GM12873 (cell line): ENCODE measurements around the gene ARMC10.

Source experiments
- TF ChIP-seq, protein P1 (sequence below): IDR thresholded peaks from 2 replicates; pipeline ENCODE4 v1.5.1; 2012; ENCODE audit warnings: low read depth, mild to moderate bottlenecking, moderate library complexity, low read length, control low read depth; ENCODE audit not compliant: insufficient read depth; ENCODE audit errors: missing control alignments

ARMC10 gene

DNA sequence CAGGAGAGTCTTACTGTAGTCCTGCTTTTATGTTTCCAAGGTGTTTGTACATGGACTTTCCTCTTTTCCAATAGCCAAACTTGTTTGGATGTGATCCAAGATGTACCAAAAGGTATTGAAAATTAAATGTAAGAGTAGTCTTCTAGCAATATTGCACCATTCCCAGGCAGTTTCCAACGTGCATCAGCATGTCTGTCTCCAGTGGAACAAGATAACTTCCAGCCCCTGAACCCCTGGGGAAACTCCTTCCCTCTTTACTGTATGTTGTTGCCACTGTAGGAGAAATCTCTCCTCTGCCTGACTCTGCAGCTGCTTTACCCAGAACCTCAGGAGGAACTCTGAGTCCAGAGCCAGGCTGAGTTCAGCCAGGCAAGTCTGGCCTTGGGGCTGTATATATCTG, 18.5 kb downstream of the ARMC10 start:
- TF ChIP-seq, protein P1, sequence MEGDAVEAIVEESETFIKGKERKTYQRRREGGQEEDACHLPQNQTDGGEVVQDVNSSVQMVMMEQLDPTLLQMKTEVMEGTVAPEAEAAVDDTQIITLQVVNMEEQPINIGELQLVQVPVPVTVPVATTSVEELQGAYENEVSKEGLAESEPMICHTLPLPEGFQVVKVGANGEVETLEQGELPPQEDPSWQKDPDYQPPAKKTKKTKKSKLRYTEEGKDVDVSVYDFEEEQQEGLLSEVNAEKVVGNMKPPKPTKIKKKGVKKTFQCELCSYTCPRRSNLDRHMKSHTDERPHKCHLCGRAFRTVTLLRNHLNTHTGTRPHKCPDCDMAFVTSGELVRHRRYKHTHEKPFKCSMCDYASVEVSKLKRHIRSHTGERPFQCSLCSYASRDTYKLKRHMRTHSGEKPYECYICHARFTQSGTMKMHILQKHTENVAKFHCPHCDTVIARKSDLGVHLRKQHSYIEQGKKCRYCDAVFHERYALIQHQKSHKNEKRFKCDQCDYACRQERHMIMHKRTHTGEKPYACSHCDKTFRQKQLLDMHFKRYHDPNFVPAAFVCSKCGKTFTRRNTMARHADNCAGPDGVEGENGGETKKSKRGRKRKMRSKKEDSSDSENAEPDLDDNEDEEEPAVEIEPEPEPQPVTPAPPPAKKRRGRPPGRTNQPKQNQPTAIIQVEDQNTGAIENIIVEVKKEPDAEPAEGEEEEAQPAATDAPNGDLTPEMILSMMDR: no peak

DNA sequence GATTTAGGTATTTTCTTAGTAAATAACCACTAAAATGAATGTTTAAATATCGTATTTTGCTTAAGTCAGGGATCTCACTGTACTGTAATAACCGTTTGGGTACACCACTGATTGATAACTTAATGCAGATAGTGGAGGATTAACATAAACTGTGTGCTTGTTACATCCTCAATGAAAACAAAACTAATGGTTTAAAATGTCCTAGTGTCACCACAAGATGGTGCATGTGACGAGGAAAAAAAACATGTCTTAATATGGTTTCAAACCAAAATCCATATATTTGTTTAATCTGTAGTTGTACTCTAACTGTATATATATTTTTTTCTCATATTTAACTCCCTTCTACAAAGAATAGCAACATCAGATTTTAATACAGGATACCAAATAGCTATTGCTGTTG, 19.2 kb downstream of the ARMC10 start:
- TF ChIP-seq, protein P1: no peak

DNA sequence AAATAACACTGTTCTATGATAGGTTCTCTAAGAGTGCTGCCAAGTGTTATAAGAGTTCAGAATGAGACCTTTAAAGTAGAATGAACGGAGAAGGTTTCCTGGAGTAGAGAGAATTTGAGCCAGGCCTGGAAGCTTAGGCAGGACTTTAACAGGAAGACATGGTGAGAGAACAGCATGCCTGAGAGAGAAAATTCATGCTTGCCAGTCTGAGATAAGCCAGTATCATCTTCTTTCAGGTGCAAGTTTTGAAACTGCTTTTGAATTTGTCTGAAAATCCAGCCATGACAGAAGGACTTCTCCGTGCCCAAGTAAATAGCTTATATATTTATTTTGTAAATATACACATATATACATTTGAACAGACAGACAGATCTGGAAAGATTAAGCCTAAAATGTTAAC, 22.1 kb downstream of the ARMC10 start:
- TF ChIP-seq, protein P1: no peak

DNA sequence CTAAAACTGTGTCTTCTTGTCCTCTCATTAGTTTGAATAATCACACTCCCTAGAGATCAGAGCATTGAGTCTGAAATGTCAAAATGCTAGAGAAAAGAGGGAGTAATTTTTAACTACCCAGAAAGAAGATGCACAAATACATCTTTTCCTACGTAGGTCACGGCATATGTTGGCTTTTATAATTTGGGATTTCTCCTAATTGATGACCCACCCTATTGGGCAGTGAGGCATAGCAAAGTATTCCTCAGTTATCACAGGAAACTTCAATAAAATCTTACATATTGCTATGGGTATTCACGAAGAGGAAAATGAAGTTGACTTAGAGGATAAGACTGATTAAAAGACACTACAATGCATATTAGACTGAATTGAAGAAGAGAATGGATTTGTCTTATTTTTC, 25.4 kb downstream of the ARMC10 start:
- TF ChIP-seq, protein P1: no peak

DNA sequence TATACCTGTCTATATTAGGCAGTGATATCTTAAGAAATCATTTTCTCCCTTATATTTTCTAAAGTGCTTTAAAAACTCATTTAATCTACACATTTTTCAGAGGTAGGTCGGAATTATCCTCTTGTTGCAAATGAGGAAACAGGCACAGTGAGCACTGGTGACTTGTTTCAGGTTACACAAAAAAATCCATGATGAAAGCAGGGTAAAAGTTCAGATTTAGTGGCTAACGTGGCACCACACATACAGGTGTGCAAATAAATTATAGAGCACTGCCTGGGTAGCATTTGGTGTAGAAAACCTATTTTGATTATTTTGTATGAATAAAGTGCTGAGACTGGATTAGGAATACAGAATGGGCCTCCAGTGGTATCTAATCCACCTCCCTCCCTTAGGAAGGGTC, 26.6 kb downstream of the ARMC10 start:
- TF ChIP-seq, protein P1: no peak

DNA sequence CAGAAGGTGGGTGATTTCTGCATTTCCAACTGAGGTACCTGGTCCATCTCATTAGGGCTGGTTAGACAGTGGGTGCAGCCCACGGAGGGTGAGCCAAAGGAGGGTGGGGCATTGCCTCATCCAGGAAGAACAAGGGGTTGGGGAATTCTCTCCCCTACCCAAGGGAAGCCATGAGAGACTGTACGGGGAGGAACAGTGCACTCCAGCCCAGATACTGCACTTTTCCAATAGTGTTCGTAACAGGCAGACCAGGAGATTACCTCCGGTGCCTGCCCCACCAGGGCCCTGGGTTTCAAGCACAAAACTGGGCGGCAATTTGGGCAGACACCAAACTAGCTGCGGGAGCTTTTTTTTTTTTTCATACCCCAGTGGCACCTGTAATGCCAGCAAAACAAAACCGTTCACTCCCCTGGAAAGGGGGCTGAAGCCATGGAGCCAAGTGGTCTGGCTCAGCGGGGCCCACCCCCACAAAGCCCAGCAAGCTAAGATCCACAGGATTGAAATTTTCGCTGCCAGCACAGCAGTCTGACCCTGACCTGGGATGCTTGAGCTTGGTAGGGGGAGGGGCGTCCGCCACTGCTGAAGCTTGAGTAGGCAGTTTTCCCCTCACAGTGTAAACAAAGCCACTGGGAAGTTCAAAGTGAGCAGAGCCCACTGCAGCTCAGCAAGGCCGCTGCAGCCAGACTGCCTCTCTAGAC, 31.2 kb downstream of the ARMC10 start:
- TF ChIP-seq, protein P1: no peak

DNA sequence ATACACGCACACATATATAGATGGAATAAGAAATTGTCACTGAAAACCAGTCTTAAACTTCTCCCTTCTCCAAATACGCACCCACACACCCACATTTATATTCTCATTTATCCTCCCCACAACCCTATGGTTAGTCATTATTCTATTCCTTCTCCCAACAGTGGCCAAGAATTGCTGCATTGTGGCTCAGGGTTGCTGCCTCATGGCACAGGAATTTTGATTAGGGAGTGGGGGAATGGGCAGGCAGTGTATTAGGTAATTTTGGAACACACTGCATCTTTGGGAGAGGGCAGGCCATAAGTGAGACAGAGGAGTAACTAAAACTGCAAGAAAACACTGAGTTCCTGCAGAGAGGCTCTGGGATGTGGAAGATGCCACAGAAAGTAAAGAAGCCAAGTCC, 38.2 kb downstream of the ARMC10 start:
- TF ChIP-seq, protein P1: no peak

DNA sequence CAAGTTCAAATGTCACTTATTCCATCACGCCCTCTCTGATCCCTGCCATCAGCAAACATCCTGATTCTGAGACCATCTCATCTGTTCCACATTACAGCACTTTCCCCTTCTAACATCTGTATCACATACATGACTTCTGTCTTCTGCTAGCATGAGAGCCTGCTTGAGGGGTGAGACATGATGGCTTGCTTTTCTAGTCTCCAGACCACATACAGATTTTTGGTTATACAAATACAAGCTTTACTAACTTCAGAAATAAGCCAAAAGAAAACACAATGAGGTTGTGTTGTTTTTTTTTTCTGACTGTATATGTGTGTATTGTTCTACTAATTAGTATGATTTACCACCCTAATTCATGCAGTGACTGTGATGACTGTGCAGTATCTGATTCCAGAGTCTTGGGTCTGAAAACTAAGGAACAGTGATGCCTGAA, 39.7 kb downstream of the ARMC10 start:
- TF ChIP-seq, protein P1: no peak
